HepG2 (cell line): Measurements from ENCODE around the gene IL17A.

ENCODE experiments used
- NFIC ChIP-seq: IDR thresholded peaks from 2 replicates; pipeline ENCODE4 v1.6.1; 2012; ENCODE audit warnings: mild to moderate bottlenecking, low read length, inconsistent platforms
- NFKBIZ ChIP-seq: IDR thresholded peaks from 2 replicates; pipeline ENCODE4 v1.6.1; 2018; ENCODE audit warnings: missing genetic modification reagents, missing compliant biosample characterization
- PHF5A ChIP-seq: IDR thresholded peaks from one replicate; pipeline ENCODE4 v1.6.1; 2018; ENCODE audit warnings: low read depth, missing genetic modification reagents; ENCODE audit not compliant: unreplicated experiment
- REL ChIP-seq: sonication (generic); formaldehyde crosslinking; conservative IDR thresholded peaks from 2 replicates; pipeline ENCODE4 v1.8.0; 2022; ENCODE audit warnings: mild to moderate bottlenecking, missing genetic modification reagents, moderate library complexity
- RXRA ChIP-seq: sonication (generic); formaldehyde crosslinking; IDR thresholded peaks from 2 replicates; pipeline ENCODE4 v1.5.1; 2020; ENCODE audit warnings: missing genetic modification reagents
- ZMAT3 ChIP-seq: sonication (generic); formaldehyde crosslinking; conservative IDR thresholded peaks from 2 replicates; pipeline ENCODE4 v1.7.0; 2021; ENCODE audit warnings: missing genetic modification reagents
- ZNF589 ChIP-seq: sonication (generic); formaldehyde crosslinking; conservative IDR thresholded peaks from 2 replicates; pipeline ENCODE4 v1.8.0; 2022; ENCODE audit warnings: mild to moderate bottlenecking, moderate library complexity, missing genetic modification reagents
- TF ChIP-seq, protein P1 (sequence below): sonication (generic); formaldehyde crosslinking; IDR thresholded peaks from 2 replicates; pipeline ENCODE4 v1.5.0; 2020; ENCODE audit warnings: mild to moderate bottlenecking, missing genetic modification reagents, moderate library complexity
- TF ChIP-seq, protein P2 (sequence below): IDR thresholded peaks from 2 replicates; pipeline ENCODE4 v1.6.1; 2012; ENCODE audit warnings: inconsistent platforms

DNA sequence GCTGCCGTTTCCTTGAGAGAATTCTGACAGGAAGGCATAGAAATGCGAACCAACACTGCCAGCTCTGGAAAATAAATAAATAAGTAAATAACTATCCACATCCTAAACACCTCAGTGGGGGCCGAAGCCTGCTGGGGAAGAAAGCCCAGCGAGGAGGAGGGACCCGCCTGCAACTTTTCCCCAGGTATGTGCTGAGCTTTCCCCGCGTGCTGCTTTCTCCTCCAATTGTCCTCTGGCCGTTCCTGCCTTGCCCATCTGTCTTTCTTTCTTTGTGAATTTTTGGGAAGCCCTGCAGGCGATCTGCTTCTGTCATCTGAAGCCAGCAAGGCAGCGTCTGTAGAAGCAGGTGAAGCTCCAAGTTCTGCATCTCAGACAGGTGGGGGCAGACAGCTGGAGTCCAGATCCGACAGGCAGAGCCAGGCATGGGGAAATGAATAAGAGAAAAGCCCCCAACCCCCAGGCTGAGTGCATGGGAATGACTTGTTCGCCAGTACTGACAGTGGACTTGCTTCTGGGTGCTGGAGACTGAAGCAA lies 49.2 kb upstream of the IL17A start:
- TF ChIP-seq NFIC (no peak), ZMAT3 (CRISPR knock-in tag) (no peak), REL (CRISPR knock-in tag) (no peak), ZNF589 (no peak), PHF5A (CRISPR knock-in tag) (no peak), RXRA (CRISPR knock-in tag) (no peak), NFKBIZ (CRISPR knock-in tag) (no peak)
- TF ChIP-seq, protein P1, sequence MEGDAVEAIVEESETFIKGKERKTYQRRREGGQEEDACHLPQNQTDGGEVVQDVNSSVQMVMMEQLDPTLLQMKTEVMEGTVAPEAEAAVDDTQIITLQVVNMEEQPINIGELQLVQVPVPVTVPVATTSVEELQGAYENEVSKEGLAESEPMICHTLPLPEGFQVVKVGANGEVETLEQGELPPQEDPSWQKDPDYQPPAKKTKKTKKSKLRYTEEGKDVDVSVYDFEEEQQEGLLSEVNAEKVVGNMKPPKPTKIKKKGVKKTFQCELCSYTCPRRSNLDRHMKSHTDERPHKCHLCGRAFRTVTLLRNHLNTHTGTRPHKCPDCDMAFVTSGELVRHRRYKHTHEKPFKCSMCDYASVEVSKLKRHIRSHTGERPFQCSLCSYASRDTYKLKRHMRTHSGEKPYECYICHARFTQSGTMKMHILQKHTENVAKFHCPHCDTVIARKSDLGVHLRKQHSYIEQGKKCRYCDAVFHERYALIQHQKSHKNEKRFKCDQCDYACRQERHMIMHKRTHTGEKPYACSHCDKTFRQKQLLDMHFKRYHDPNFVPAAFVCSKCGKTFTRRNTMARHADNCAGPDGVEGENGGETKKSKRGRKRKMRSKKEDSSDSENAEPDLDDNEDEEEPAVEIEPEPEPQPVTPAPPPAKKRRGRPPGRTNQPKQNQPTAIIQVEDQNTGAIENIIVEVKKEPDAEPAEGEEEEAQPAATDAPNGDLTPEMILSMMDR, result no peak
- TF ChIP-seq, protein P2, sequence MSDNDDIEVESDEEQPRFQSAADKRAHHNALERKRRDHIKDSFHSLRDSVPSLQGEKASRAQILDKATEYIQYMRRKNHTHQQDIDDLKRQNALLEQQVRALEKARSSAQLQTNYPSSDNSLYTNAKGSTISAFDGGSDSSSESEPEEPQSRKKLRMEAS, result no peak
